Measurements from ENCODE around the gene PIAS2. TPM values are rescaled to one million over a fixed set of nuclear protein-coding genes. Genes with fewer than 3 reads are reported as not detected.
A peak's percentile ranks its signal among the peaks of the same experiment; 100 is the strongest.

The PIAS2 gene
- total and polyA plus RNA-seq, 2 experiments from 2014 or later, result 30.3 to 54.2 TPM

GRCh38 chr18:46756559-46757201, 160.6 kb downstream of the PIAS2 start, which contains the start of gene ST8SIA5:
Gene ST8SIA5 (minus strand): TSS chr18:46757053. CDS start chr18:46756508, 545 bp downstream.
- TF ChIP-seq ZNF331 (CRISPR knock-in tag; IDR thresholded peaks at IDR 0.05; ENCODE audit: low read depth), result no peak
- no peak for TF ChIP-seq ZNF462 (CRISPR knock-in tag; IDR thresholded peaks at IDR 0.05)
- TF ChIP-seq ZNF114 (CRISPR knock-in tag; IDR thresholded peaks at IDR 0.05), result no peak
- TF ChIP-seq STAT1 (IDR thresholded peaks at IDR 0.05; ENCODE audit: unreplicated experiment), result no peak
- TF ChIP-seq, protein P1, sequence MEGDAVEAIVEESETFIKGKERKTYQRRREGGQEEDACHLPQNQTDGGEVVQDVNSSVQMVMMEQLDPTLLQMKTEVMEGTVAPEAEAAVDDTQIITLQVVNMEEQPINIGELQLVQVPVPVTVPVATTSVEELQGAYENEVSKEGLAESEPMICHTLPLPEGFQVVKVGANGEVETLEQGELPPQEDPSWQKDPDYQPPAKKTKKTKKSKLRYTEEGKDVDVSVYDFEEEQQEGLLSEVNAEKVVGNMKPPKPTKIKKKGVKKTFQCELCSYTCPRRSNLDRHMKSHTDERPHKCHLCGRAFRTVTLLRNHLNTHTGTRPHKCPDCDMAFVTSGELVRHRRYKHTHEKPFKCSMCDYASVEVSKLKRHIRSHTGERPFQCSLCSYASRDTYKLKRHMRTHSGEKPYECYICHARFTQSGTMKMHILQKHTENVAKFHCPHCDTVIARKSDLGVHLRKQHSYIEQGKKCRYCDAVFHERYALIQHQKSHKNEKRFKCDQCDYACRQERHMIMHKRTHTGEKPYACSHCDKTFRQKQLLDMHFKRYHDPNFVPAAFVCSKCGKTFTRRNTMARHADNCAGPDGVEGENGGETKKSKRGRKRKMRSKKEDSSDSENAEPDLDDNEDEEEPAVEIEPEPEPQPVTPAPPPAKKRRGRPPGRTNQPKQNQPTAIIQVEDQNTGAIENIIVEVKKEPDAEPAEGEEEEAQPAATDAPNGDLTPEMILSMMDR (conservative IDR thresholded peaks at IDR 0.05; ENCODE audit: low read depth in 2 of 2), result no peak
- Mint-ChIP-seq H3K36me3 (ENCODE audit: low read depth) (no peaks in the 10 kb centered on the region), H3K4me3 (peak within 1 kb of the TSS; percentile 84), H3K27ac (no peak within 1 kb of the TSS), H3K27me3 (ENCODE audit: insufficient read depth, low read depth, poor library complexity) (peaks cover 47% of the 10 kb centered on the region), H3K9me3 (no peaks in the 10 kb centered on the region), H3K4me1 (peaks cover 23% of the 10 kb centered on the region)
- no peaks in the 10 kb centered on the region for H3K36me3 ChIP-seq (ENCODE audit: insufficient read depth)
- H2AFZ ChIP-seq, result peak within 1 kb of the TSS; percentile 100
- no peaks in the 10 kb centered on the region; the same call in 1 of the 2 replicates for H4K20me1 ChIP-seq (replicated peaks; ENCODE audit: insufficient read depth)
- no peaks in the 10 kb centered on the region for H3K79me2 ChIP-seq (replicated peaks; ENCODE audit: insufficient read depth)
- DNase-seq (ENCODE audit: low spot score) (peak; percentile 88), ATAC-seq (peak; percentile 78)
- H3K4me1 ChIP-seq (ENCODE audit: insufficient read depth), result peaks cover 17% of the 10 kb centered on the region
- H3K4me3 ChIP-seq, result peak within 1 kb of the TSS; percentile 82
- H3K27ac ChIP-seq (ENCODE audit: low read depth), result no peak within 1 kb of the TSS
- peak within 1 kb of the TSS; percentile 98 for H3K4me2 ChIP-seq
- no peaks in the 10 kb centered on the region for H3K9me2 ChIP-seq (ENCODE audit: insufficient read depth)
- peaks cover 61% of the 10 kb centered on the region for H3K27me3 ChIP-seq (ENCODE audit: insufficient read depth)
- H3F3A ChIP-seq (replicated peaks; ENCODE audit: low read depth), result peaks cover 15% of the 10 kb centered on the region; the same call in 1 of the 2 replicates
